Right lobe of liver (tissue), 6 donors: ENCODE results near the gene NEUROG1. TPM values are rescaled to one million over a fixed set of nuclear protein-coding genes. Genes with fewer than 3 reads are reported as not detected.

Source experiments
- ATAC-seq, 4 donors: fragments of 200-7000 bp; cut with Tn5 transposase; one replicate each; pipeline ENCODE4 v1.9.1; 2020; ENCODE audit warnings: mild to moderate bottlenecking in 4 of 4, moderate library complexity in 4 of 4
- DNase-seq, 3 donors: peaks; one replicate each; pipeline ENCODE4 v3.0.0-alpha.2; 2020
- H3K27ac ChIP-seq, 3 donors: fragments of 200-600 bp; one replicate each; pipeline ENCODE4 v1.8.0; 2022
- H3K27me3 ChIP-seq, 2 donors: fragments of 200-600 bp; one replicate each; pipeline ENCODE4 v1.8.0; 2022
- H3K36me3 ChIP-seq, 4 donors: fragments of 200-600 bp; sonication (generic) in 1 of 4; one replicate each; pipeline versions ENCODE4 v1.5.1 to v1.8.0; 2017 to 2022; ENCODE audit warnings: control low read depth in 1 of 4
- H3K4me1 ChIP-seq, 4 donors: fragments of 200-600 bp; sonication (generic) in 1 of 4; one replicate each; pipeline versions ENCODE4 v1.5.1 to v1.8.0; 2017 to 2022; ENCODE audit warnings: control low read depth in 1 of 4
- H3K4me3 ChIP-seq, 3 donors: fragments of 200-600 bp; one replicate each; pipeline ENCODE4 v1.8.0; 2022
- H3K9me3 ChIP-seq, 4 donors: fragments of 200-600 bp; sonication (generic) in 1 of 4; one replicate each; pipeline versions ENCODE4 v1.5.1 to v1.8.0; 2017 to 2022; ENCODE audit warnings: control low read depth in 1 of 4
- POLR2A ChIP-seq: fragments of 450-650 bp; IDR thresholded peaks from one replicate; pipeline ENCODE4 v1.6.1; 2017; ENCODE audit warnings: antibody characterized with exemption, mild to moderate bottlenecking
- WGBS: methylation state at CpG from one replicate; pipeline ENCODE4 v1.1.6; 2018; ENCODE audit warnings: low coverage, low lambda C conversion rate; ENCODE audit not compliant: insufficient coverage; ENCODE audit errors: missing lambda C conversion rate; 5-methylcytosine and 5-hydroxymethylcytosine counted together
- intact Hi-C, 2 donors: fragments of 100-400 bp; cut with DNase I; formaldehyde crosslinking; loops; one replicate each; pipeline versions ENCODE4 v1.11.2 to v1.14.1; 2022
- total RNA-seq, 6 experiments: library from RNA; depleted of rRNA in 2 of 6; stranded (reverse); fragments of >200 nt in 2 of 6; fragmentation: NEBNext Ultra II Directional in 3 of 6; extraction: Animal tissue kit (Norgen Biotek cat#: 25700) in 3 of 6; gene quantifications; one replicate each; pipeline versions ENCODE4 v1.1.0 to v1.2.4, GENCODE V29; 2016 to 2023
- TF ChIP-seq, protein P1 (sequence below), 4 donors: fragments of 200-600 bp in 3 of 4; fragments of 450-650 bp in 1 of 4; IDR thresholded peaks; one replicate each; pipeline versions ENCODE4 v1.5.1 to v1.8.0; 2016 to 2022; ENCODE audit warnings: antibody characterized with exemption in 4 of 4, mild to moderate bottlenecking in 2 of 4
- donor health status: DM: no; HTN: yes; CAD: no.
- donor health status: DM: no; HTN: no; CAD: no.
- donor health status: DM: no; HTN: no; CAD: no.
- donor health status: DM: no; HTN: yes; CAD: no.
- donor health status: DM: no; HTN: yes; CAD: no.

The NEUROG1 gene
- total RNA-seq, 6 experiments from 2014 or later, result not detected

DNA sequence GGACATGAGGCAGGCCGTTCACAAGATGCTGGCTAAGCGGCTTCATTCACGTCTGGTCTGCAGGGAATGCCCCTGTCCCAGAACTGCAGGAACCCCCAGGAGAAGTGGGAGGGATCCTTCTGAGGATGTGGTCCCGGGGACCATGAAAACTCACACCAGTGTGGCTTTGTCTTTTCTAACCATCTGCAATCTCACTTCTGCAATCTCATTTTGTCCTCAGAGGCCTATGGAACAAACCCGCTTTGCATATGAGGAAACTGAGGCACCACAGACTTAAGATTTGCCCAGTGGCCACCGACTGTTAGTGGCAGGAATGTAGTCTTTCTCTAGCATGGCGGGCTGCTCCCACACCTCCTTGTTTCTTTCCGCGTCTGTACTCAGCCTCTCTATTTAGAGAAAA is 36.1 kb upstream of the NEUROG1 start:
- no peak overlapping the region for H3K4me3 ChIP-seq
- DNase-seq, result no peak
- no peaks in the 10 kb centered on the region for H3K27me3 ChIP-seq
- no peaks in the 10 kb centered on the region for H3K36me3 ChIP-seq
- H3K4me1 ChIP-seq, result no peaks in the 10 kb centered on the region
- no peaks in the 10 kb centered on the region for H3K9me3 ChIP-seq
- H3K27ac ChIP-seq, result no peak overlapping the region
- 64% methylated on average over 8 of the region's 9 CpGs for WGBS
- intact Hi-C loops, result no loop called here
- ATAC-seq, result no peak
- no peak for TF ChIP-seq POLR2A
- TF ChIP-seq, protein P1, sequence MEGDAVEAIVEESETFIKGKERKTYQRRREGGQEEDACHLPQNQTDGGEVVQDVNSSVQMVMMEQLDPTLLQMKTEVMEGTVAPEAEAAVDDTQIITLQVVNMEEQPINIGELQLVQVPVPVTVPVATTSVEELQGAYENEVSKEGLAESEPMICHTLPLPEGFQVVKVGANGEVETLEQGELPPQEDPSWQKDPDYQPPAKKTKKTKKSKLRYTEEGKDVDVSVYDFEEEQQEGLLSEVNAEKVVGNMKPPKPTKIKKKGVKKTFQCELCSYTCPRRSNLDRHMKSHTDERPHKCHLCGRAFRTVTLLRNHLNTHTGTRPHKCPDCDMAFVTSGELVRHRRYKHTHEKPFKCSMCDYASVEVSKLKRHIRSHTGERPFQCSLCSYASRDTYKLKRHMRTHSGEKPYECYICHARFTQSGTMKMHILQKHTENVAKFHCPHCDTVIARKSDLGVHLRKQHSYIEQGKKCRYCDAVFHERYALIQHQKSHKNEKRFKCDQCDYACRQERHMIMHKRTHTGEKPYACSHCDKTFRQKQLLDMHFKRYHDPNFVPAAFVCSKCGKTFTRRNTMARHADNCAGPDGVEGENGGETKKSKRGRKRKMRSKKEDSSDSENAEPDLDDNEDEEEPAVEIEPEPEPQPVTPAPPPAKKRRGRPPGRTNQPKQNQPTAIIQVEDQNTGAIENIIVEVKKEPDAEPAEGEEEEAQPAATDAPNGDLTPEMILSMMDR (IDR thresholded peaks at IDR 0.05), result no peak

GRCh38 chr5:135571066-135571609 is 35.4 kb upstream of the NEUROG1 start:
- TF ChIP-seq, protein P1 (IDR thresholded peaks at IDR 0.05), result no peak
- TF ChIP-seq POLR2A, result no peak
- Histone ChIP-seq H3K27ac (no peak overlapping the region), H3K27me3 (no peaks in the 10 kb centered on the region), H3K4me3 (no peak overlapping the region), H3K36me3 (no peaks in the 10 kb centered on the region), H3K4me1 (no peaks in the 10 kb centered on the region), H3K9me3 (no peaks in the 10 kb centered on the region)
- DNase-seq, result no peak
- intact Hi-C loops, result no loop called here
- 53% methylated on average over 10 of the region's 10 CpGs for WGBS
- no peak for ATAC-seq

DNA sequence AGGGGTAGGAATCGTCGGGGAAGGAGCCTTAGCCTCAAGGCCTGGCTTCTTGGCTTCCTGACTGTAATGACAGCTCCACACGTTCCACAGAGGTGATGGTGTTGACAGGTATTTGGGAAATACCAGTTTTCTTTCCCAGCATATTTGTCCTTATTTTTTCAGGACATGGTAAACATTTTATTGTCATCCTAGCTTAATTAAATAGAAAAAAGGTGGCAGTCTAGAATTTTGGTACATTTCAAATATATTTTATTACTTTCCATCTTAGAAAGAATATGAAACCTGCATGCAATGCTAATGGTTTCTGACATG is 34.6 kb upstream of the NEUROG1 start:
- ATAC-seq, result no peak
- H3K36me3 ChIP-seq, result no peaks in the 10 kb centered on the region
- no peaks in the 10 kb centered on the region for H3K4me1 ChIP-seq
- intact Hi-C loops, result no loop called here
- H3K27me3 ChIP-seq, result no peaks in the 10 kb centered on the region
- H3K4me3 ChIP-seq, result no peak overlapping the region
- TF ChIP-seq, protein P1 (IDR thresholded peaks at IDR 0.05), result no peak
- no peak for TF ChIP-seq POLR2A
- H3K27ac ChIP-seq, result no peak overlapping the region
- DNase-seq, result no peak
- WGBS, result 0% methylated on average over 2 of the region's 3 CpGs
- no peaks in the 10 kb centered on the region for H3K9me3 ChIP-seq

- intact Hi-C loops, result loop anchor here in 1 of 2 donors (10.0 kb wide), 1 partner anchor 265 kb away; the partner anchor contains the start of gene SLC25A48
- H3K27ac ChIP-seq, result no peak overlapping the region
- WGBS, result 40% methylated on average over 5 of the region's 10 CpGs
- TF ChIP-seq, protein P1 (IDR thresholded peaks at IDR 0.05), result peak in 3 of 4 donors; percentile 35 to 42 (median 35)
- no peak for TF ChIP-seq POLR2A
- no peak overlapping the region for H3K4me3 ChIP-seq
- no peaks in the 10 kb centered on the region for H3K27me3 ChIP-seq
- DNase-seq, result peak in 1 of 3 donors; percentile 46
- peak; percentile 45 to 68 (median 54) for ATAC-seq
- H3K4me1 ChIP-seq, result no peaks in the 10 kb centered on the region
- no peaks in the 10 kb centered on the region for H3K36me3 ChIP-seq
- no peaks in the 10 kb centered on the region for H3K9me3 ChIP-seq
Observed at GRCh38 chr5:135569755-135570452, 34.1 kb upstream of the NEUROG1 start.
